AG04449 (cell line): ENCODE results near the gene FKBP1A.

Experiments used
- CTCF ChIA-PET: fragments of 350-600 bp; formaldehyde crosslinking; extraction: SDS; loops from one replicate; lab custom pipeline; 2021; ENCODE audit warnings: antibody characterized with exemption; lab: Yijun Ruan, JAX
- POLR2A ChIA-PET: fragments of 400-600, 350-600 bp; formaldehyde crosslinking; extraction: SDS; loops from one replicate; lab custom pipeline; 2020; ENCODE audit warnings: antibody characterized with exemption, inconsistent platforms; lab: Yijun Ruan, JAX
- DNase-seq: peaks from one replicate; pipeline ENCODE4 v3.0.0-alpha.2; 2010; ENCODE audit warnings: low read depth, low spot score
- H3K4me3 ChIP-seq: 2 replicates; pipeline ENCODE4 v1.5.1; 2011; ENCODE audit warnings: low read depth, mild to moderate bottlenecking, control low read depth, low read length
- CTCF ChIP-seq: IDR thresholded peaks from one replicate; pipeline ENCODE4 v1.5.1; 2011; ENCODE audit warnings: mild to moderate bottlenecking, moderate library complexity, low read length, control low read depth, inconsistent platforms; ENCODE audit not compliant: insufficient read depth; ENCODE audit errors: missing control alignments

Gene FKBP1A

GRCh38 chr20:1417273-1417672 is 24.4 kb upstream of the FKBP1A start:
- no peak for TF ChIP-seq CTCF
- ChIA-PET CTCF (interaction anchor here (0.9 to 1.9 kb wide), 3 partner anchors 20 to 22 kb away, joined by 3 to 6 read pairs (median 4); no protein-coding TSS in a partner anchor), POLR2A (no interaction called here)
- no peak overlapping the region for H3K4me3 ChIP-seq
- DNase-seq, result no peak

DNA sequence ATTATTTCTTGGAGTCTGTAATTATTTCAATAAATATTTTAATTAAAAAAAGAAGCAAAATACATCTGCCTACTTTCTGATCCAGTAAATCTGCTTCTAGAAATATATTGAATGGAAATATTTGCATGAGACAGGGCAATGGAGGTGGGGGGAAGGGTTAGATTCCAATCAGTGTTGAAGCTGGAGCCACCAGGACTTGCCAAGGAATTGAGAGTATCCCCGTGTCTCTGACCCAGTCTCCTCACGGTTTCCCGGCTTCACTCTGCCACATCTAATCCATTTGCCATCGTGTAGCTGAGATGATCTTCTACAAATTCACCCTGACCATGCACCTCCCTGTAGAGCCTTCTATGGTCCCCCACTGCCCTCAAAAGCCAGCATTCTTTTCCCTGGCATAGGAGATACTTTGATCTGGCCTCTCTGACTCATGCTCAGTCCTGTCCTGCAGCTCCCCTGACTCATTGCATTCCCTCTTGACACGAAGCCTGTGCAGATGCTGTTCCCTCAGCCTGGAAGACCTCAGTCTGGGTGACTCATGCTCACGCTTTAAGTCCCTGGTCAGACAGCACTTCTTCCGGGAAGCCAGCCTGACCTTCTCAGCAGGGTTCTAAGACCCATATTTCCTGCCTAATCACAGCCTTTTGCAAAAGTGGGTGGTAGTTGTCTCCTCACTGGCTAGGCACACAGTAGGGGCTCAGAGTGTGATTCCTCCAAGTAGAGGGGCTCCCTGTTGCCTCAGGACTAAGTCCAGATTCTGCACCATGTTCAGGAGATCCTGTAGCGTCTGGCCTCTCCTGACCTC is 23.0 kb upstream of the FKBP1A start:
- DNase-seq, result peak; percentile 63
- ChIA-PET POLR2A (no interaction called here), CTCF (interaction anchor here (1.0 kb wide), 1 partner anchor 22 kb away, joined by 4 read pairs; no protein-coding TSS in a partner anchor)
- no peak overlapping the region for H3K4me3 ChIP-seq
- TF ChIP-seq CTCF, result no peak

DNA sequence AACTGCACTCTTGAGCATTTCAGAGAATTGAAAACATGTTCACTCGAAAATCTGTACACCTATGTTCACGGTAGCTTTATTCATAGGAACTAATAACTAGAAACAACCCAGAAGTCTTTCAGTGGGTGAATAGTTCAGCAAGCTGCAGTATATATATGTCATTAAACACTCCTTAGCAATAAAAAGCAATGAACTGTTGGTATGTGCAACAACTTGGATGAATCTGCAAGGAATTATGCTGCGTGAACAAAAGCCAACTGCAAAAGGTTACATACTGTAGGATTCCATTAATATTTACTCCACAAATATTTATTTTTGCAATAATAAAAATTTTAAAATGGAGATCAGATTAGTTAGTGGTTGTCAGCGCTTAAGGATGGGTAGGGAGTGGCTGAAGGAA is 22.1 kb upstream of the FKBP1A start:
- ChIA-PET POLR2A (no interaction called here), CTCF (no interaction called here)
- TF ChIP-seq CTCF, result no peak
- no peak for DNase-seq
- no peak overlapping the region for H3K4me3 ChIP-seq

DNA sequence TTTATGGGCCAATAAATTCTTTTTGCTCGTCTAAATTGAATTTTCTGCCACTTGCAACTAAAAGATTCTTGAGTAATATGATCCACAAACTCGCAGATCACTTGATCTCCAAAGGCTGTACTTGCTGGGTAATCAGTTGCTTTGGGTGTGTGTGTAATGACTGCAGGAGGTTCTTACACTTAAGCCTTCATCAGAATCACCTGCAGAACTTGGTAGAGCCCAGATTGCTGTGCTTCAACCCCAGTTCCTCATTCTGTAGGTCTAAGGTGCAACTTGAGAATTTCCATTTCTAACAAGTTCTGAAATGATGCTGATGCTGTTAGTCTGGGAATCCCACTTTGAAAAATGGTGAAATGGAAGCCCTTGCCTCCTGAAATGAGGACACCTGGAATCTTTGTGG is 12.9 kb upstream of the FKBP1A start:
- ChIA-PET POLR2A (no interaction called here), CTCF (interaction anchor here (3.0 kb wide), 1 partner anchor 32 kb away, joined by 6 read pairs; no protein-coding TSS in a partner anchor)
- no peak for DNase-seq
- H3K4me3 ChIP-seq, result no peak overlapping the region
- no peak for TF ChIP-seq CTCF

DNA sequence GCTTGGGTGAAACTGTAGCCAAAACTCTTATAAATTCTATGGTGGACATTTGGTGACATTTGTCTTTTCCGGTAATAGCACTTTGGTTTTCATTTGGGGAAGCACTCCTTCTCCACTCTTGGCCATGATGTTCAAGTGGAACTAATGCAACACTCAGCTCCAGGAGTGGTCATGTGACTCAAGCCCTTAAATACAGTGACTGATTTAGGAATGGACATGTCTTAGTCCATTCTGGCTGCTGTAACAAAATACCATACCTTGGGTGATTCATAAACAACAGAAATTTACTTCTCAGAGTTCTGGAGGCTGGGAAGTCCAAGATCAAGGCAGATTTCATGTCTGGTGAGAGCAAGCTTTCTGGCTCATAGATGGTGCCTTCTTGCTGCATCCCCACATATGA is 10.8 kb upstream of the FKBP1A start:
- ChIA-PET CTCF (interaction anchor here (2.1 kb wide), 1 partner anchor 8 kb away, joined by 8 read pairs; no protein-coding TSS in a partner anchor), POLR2A (no interaction called here)
- TF ChIP-seq CTCF, result no peak
- H3K4me3 ChIP-seq, result no peak overlapping the region
- no peak for DNase-seq

GRCh38 chr20:1402149-1402548 is 9.3 kb upstream of the FKBP1A start:
- ChIA-PET POLR2A (no interaction called here), CTCF (interaction anchor here (2.1 kb wide), 1 partner anchor 10 kb away, joined by 8 read pairs; no protein-coding TSS in a partner anchor)
- DNase-seq, result no peak
- no peak for TF ChIP-seq CTCF
- no peak overlapping the region for H3K4me3 ChIP-seq
